GM06990 (cell line): ENCODE results near the gene FARSA.
"Not testable (repeated sequence)": the region's sequence is repeated elsewhere in the genome, so short reads cannot be mapped to it uniquely, and the experiment has no call there.

Source experiments
- DNase-seq: peaks from one replicate; pipeline ENCODE4 v3.0.0-alpha.2; 2011; ENCODE audit not compliant: insufficient read length; ENCODE audit errors: extremely low read depth
- H3K27me3 ChIP-seq: replicated peaks from 2 replicates; pipeline ENCODE4 v1.6.0; 2011; ENCODE audit warnings: low read length; ENCODE audit not compliant: control insufficient read depth, insufficient read depth
- H3K36me3 ChIP-seq: 2 replicates; pipeline ENCODE4 v1.5.1; 2011; ENCODE audit warnings: low read length; ENCODE audit not compliant: control insufficient read depth, insufficient read depth
- H3K4me3 ChIP-seq: replicated peaks from 2 replicates; pipeline ENCODE4 v1.5.1; 2011; ENCODE audit warnings: low read depth, mild to moderate bottlenecking, control low read depth, low read length
- CTCF ChIP-seq: IDR thresholded peaks from 2 replicates; pipeline ENCODE4 v1.5.1; 2011; ENCODE audit warnings: low read length, control low read depth, mild to moderate bottlenecking, inconsistent platforms; ENCODE audit not compliant: insufficient read depth, poor library complexity, severe bottlenecking

FARSA gene

GRCh38 chr19:12965812-12966135, 32.3 kb upstream of the FARSA start:
- DNase-seq = no peak
- no peak for TF ChIP-seq CTCF
- Histone ChIP-seq H3K27me3 (no peaks in the 10 kb centered on the region), H3K4me3 (no peak overlapping the region), H3K36me3 (no peaks in the 10 kb centered on the region)

GRCh38 chr19:12965017-12965811, 31.7 kb upstream of the FARSA start:
- no peaks in the 10 kb centered on the region for H3K27me3 ChIP-seq
- peak; percentile 92 for TF ChIP-seq CTCF
- peak; percentile 88 for DNase-seq
- H3K36me3 ChIP-seq = no peaks in the 10 kb centered on the region
- peak overlapping the region; percentile 59 for H3K4me3 ChIP-seq

- no peak overlapping the region for H3K4me3 ChIP-seq
- no peaks in the 10 kb centered on the region for H3K27me3 ChIP-seq
Measured at GRCh38 chr19:12959481-12959880, 26.0 kb upstream of the FARSA start.

GRCh38 chr19:12957389-12957952, 24.0 kb upstream of the FARSA start:
- H3K27me3 ChIP-seq, H3K36me3 ChIP-seq, DNase-seq: not testable (repeated sequence)
- H3K4me3 ChIP-seq = peak overlapping the region; percentile 80

More at GRCh38 chr19:12959481-12959880, 26.0 kb upstream of the FARSA start:
- H3K36me3 ChIP-seq = peaks cover under 1% of the 10 kb centered on the region; the same call in 1 of the 2 replicates
- no peak for TF ChIP-seq CTCF
- DNase-seq = no peak

- no peaks in the 10 kb centered on the region for H3K27me3 ChIP-seq
- H3K4me3 ChIP-seq = peak within 1 kb of the TSS; percentile 80
- TF ChIP-seq CTCF = no peak
- DNase-seq = peak; percentile 89
- H3K36me3 ChIP-seq = peaks cover 10% of the 10 kb centered on the region
Measured at GRCh38 chr19:12956446-12957388, 23.2 kb upstream of the FARSA start, which contains the start of gene GADD45GIP1. TSS of gene GADD45GIP1 (minus strand) at chr19:12957223. CDS start at chr19:12957212, 11 bp downstream.
